ENCODE results near the gene NIPA2.

The NIPA2 gene

DNA sequence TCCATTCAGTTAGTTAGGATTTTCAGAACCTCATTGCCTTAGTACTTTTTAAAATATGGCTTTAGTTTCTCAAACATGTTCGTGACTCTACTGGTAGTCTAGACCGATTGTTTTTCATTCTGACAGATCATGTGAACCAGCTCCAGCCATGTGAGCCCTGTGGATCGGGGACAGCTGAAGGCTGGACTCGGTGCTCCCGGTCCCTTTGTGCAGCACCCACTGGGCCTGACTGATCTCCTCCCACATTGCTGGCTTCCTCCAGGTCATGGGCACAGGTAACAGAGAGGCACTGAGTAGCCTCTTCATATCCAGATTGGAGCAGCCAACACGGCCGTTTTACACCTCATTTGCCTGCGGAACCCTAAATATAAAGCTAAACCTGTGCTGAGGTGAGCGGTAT is 30.5 kb downstream of the NIPA2 start:
- no peak for TF ChIP-seq CTCF (IDR thresholded peaks at IDR 0.05; ENCODE audit: low read depth, low read length)
- H3K4me3 ChIP-seq (replicated peaks in 1 of 2; ENCODE audit: low read depth in 2 of 2, low read length in 2 of 2), result no peak overlapping the region
- no peak for DNase-seq (ENCODE audit: low read depth in 2 of 2)

DNA sequence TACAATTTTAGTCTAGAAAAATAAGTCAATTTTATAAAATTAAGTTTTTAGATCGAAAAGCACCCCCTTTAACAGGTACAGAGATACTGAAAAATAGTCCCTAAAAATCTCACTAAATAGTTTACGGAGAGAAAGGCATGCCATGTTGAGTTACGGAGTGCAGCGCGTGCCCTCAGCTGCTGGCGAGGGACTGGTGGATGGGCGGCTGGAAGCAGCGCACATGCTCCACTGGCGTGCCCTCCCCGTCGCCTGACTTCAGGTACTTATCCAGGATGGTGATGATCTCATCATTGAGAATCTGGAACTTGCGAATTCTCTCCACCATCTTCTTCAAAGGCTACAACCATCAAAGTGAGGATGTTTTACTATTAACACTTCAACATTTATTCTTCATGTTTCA is 31.4 kb downstream of the NIPA2 start:
- DNase-seq (ENCODE audit: low read depth in 2 of 2), result no peak
- no peak for TF ChIP-seq CTCF (IDR thresholded peaks at IDR 0.05; ENCODE audit: low read depth, low read length)
- no peak overlapping the region for H3K4me3 ChIP-seq (replicated peaks in 1 of 2; ENCODE audit: low read depth in 2 of 2, low read length in 2 of 2)

GRCh38 chr15:22870865-22871264 is 32.4 kb downstream of the NIPA2 start:
- TF ChIP-seq CTCF (IDR thresholded peaks at IDR 0.05; ENCODE audit: low read depth, low read length), result no peak
- H3K4me3 ChIP-seq (replicated peaks in 1 of 2; ENCODE audit: low read depth in 2 of 2, low read length in 2 of 2), result no peak overlapping the region
- no peak for DNase-seq (ENCODE audit: low read depth in 2 of 2)

GRCh38 chr15:22871481-22872086 is 33.1 kb downstream of the NIPA2 start:
- TF ChIP-seq CTCF (IDR thresholded peaks at IDR 0.05; ENCODE audit: low read depth, low read length), result no peak
- H3K4me3 ChIP-seq (replicated peaks in 1 of 2; ENCODE audit: low read depth in 2 of 2, low read length in 2 of 2), result no peak overlapping the region
- no peak for DNase-seq (ENCODE audit: low read depth in 2 of 2)

- peak; percentile 64 to 66 for DNase-seq (ENCODE audit: low read depth in 2 of 2)
- H3K4me3 ChIP-seq (replicated peaks in 1 of 2; ENCODE audit: low read depth in 2 of 2, low read length in 2 of 2), result no peak overlapping the region
- TF ChIP-seq CTCF (IDR thresholded peaks at IDR 0.05; ENCODE audit: low read depth, low read length), result no peak
Observed at GRCh38 chr15:22872936-22873701, 34.7 kb downstream of the NIPA2 start.

GRCh38 chr15:22873841-22874240 is 35.4 kb downstream of the NIPA2 start:
- no peak for DNase-seq (ENCODE audit: low read depth in 2 of 2)
- no peak overlapping the region for H3K4me3 ChIP-seq (replicated peaks in 1 of 2; ENCODE audit: low read depth in 2 of 2, low read length in 2 of 2)
- no peak for TF ChIP-seq CTCF (IDR thresholded peaks at IDR 0.05; ENCODE audit: low read depth, low read length)

Measured in cardiac fibroblast (primary cell).